Measurements from ENCODE around the gene PCNX4.

DNA sequence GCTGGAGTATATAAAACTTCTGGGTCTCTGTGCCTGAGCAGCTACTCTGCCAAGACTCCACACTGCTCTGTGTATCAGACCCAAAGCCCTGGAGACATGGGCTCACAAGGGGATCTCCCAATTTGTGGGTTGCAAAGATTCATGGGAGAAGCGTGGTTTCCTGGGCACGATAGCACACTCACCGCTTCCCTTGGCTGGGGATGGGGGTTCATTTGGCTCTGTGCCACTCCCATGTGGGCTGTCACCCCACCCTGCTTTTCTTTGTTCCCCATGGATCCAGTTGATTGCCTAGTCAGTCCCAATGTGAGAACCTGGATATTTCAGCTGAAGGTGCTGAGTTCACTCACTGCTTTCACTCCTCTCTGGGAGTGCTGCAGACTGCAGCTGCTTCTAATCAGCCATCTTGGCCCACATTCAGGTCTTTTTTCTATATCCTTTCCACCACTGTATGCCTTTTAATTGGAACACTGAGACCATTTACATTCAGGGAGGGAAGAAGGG is 40.0 kb upstream of the PCNX4 start:
- TF ChIP-seq, protein P1, sequence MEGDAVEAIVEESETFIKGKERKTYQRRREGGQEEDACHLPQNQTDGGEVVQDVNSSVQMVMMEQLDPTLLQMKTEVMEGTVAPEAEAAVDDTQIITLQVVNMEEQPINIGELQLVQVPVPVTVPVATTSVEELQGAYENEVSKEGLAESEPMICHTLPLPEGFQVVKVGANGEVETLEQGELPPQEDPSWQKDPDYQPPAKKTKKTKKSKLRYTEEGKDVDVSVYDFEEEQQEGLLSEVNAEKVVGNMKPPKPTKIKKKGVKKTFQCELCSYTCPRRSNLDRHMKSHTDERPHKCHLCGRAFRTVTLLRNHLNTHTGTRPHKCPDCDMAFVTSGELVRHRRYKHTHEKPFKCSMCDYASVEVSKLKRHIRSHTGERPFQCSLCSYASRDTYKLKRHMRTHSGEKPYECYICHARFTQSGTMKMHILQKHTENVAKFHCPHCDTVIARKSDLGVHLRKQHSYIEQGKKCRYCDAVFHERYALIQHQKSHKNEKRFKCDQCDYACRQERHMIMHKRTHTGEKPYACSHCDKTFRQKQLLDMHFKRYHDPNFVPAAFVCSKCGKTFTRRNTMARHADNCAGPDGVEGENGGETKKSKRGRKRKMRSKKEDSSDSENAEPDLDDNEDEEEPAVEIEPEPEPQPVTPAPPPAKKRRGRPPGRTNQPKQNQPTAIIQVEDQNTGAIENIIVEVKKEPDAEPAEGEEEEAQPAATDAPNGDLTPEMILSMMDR (IDR thresholded peaks at IDR 0.05) = no peak
- TF ChIP-seq POLR2A (IDR thresholded peaks at IDR 0.05) = no peak

Measured in body of pancreas (tissue), 4 donors.